Measurements from ENCODE around the gene TSHZ3.

The TSHZ3 gene

GRCh38 chr19:31226151-31226935, 122.9 kb downstream of the TSHZ3 start:
- DNase-seq (ENCODE audit: low spot score), result no peak
